ENCODE results near the gene CCN6.

CCN6 gene

DNA sequence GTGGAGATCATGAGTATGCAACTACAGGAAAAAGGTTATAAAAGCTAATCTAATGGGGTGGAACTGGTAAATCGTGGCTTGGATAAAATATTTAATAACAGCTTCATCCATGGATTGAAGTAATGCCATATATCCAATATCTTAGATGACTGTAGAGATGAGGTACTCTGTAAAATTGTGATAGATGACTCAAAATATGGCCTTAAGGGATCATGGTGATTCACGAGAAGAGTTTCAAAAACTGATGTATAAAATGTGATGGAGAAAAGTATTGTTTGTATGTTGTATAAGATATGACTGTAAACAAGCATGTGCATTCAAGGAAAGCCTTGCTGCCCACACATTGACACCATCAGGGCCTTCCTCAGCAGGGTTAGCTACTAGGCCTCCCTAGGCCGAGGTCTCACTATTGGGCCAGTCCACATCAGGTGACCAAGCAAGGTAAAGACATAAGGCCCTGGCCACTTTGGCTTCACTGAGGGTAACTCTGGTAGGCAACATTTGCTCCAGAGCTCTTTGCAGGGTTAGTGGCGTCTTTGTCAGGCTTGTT, 17.7 kb upstream of the CCN6 start:
- Histone ChIP-seq H3K4me1 (ENCODE audit: control insufficient read depth, low read depth, low read length) (no peaks in the 10 kb centered on the region), H3K79me1 (ENCODE audit: low read length) (no peaks in the 10 kb centered on the region), H4K8ac (ENCODE audit: low read depth, low read length) (no peak overlapping the region), H3K27ac (ENCODE audit: low read depth, low read length) (no peak overlapping the region), H3K9ac (ENCODE audit: low read length) (no peak overlapping the region), H3K56ac (ENCODE audit: low read length) (no peak overlapping the region), H3K27me3 (ENCODE audit: insufficient read depth, low read length, poor library complexity) (no peaks in the 10 kb centered on the region), H2BK5ac (ENCODE audit: low read length) (no peak overlapping the region), H3K79me2 (ENCODE audit: control insufficient read depth, insufficient read depth, low read length) (no peaks in the 10 kb centered on the region), H3K18ac (ENCODE audit: low read length) (no peak overlapping the region), H3K4me2 (ENCODE audit: low read length) (no peak overlapping the region), H3K23ac (ENCODE audit: low read length) (no peak overlapping the region), H4K5ac (ENCODE audit: low read length) (no peak overlapping the region), H2BK120ac (ENCODE audit: low read depth, low read length) (no peak overlapping the region), H3K36me3 (ENCODE audit: control insufficient read depth, insufficient read depth, low read length) (no peaks in the 10 kb centered on the region), H3K4ac (ENCODE audit: low read depth, low read length) (no peak overlapping the region), H3K4me3 (ENCODE audit: low read length) (no peak overlapping the region), H2AK5ac (ENCODE audit: low read length) (no peak overlapping the region), H2BK15ac (replicated peaks; ENCODE audit: low read depth) (no peak overlapping the region)
- DNase-seq, result no peak
- no CpG with 5 or more reads among the region's 4 CpGs for WGBS (ENCODE audit: extremely low coverage, insufficient coverage, low lambda C conversion rate)

DNA sequence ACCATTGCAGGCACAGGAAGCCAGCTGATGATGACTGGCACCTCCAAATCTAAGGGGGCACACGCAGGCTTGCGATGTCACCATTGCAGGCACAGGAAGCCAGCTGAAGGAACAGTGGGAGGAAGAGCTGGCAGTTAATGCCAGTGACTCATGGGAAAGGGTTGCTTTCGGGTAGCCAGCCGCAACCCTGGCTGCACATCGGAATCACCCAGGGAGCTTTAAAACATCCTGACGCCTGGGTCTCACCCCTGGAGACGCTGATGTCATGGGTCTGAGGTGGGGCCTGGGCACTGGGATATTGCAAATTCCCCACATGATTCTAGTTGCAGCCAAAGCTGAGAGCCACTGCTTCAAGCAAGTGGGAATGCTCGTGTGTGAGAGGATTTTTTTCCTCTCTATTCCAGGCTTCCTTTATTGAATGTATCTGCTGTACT, 16.1 kb upstream of the CCN6 start:
- Histone ChIP-seq H2BK5ac (ENCODE audit: low read length) (no peak overlapping the region), H2BK15ac (replicated peaks; ENCODE audit: low read depth) (no peak overlapping the region), H3K79me1 (ENCODE audit: low read length) (no peaks in the 10 kb centered on the region), H3K27me3 (ENCODE audit: insufficient read depth, low read length, poor library complexity) (no peaks in the 10 kb centered on the region), H3K4me2 (ENCODE audit: low read length) (no peak overlapping the region), H2AK5ac (ENCODE audit: low read length) (no peak overlapping the region), H3K9ac (ENCODE audit: low read length) (no peak overlapping the region), H3K36me3 (ENCODE audit: control insufficient read depth, insufficient read depth, low read length) (no peaks in the 10 kb centered on the region), H4K5ac (ENCODE audit: low read length) (no peak overlapping the region), H3K4me1 (ENCODE audit: control insufficient read depth, low read depth, low read length) (no peaks in the 10 kb centered on the region), H3K4me3 (ENCODE audit: low read length) (no peak overlapping the region), H3K4ac (ENCODE audit: low read depth, low read length) (no peak overlapping the region), H3K27ac (ENCODE audit: low read depth, low read length) (no peak overlapping the region), H4K8ac (ENCODE audit: low read depth, low read length) (no peak overlapping the region), H3K56ac (ENCODE audit: low read length) (no peak overlapping the region), H3K18ac (ENCODE audit: low read length) (no peak overlapping the region), H3K23ac (ENCODE audit: low read length) (no peak overlapping the region), H3K79me2 (ENCODE audit: control insufficient read depth, insufficient read depth, low read length) (no peaks in the 10 kb centered on the region), H2BK120ac (ENCODE audit: low read depth, low read length) (no peak overlapping the region)
- WGBS (ENCODE audit: extremely low coverage, insufficient coverage, low lambda C conversion rate), result no CpG with 5 or more reads among the region's 8 CpGs
- DNase-seq, result peak; percentile 66

DNA sequence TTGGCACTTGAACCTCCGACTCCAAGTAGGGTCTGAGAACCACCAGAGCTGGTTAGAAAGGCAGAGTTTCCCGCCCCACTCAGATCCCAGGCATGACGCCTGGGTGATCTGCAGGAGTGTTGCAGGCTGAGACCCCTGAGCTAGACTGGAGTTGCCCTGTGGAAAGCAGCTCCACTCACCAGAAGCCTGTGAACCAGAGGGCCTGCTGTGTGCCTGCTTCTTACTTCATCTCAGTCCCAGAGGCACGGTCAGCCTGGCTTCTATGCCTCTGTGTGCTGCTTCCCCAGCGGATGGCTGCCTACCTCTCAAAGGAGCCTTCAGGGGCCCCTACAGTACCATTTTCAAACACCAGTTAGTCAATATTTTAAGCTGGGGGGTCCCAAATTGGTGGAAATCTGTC, 15.6 kb upstream of the CCN6 start:
- H3K18ac ChIP-seq (ENCODE audit: low read length), result no peak overlapping the region
- H4K8ac ChIP-seq (ENCODE audit: low read depth, low read length), result no peak overlapping the region
- no peaks in the 10 kb centered on the region for H3K27me3 ChIP-seq (ENCODE audit: insufficient read depth, low read length, poor library complexity)
- no peak overlapping the region for H2BK5ac ChIP-seq (ENCODE audit: low read length)
- no peaks in the 10 kb centered on the region for H3K4me1 ChIP-seq (ENCODE audit: control insufficient read depth, low read depth, low read length)
- H3K4me3 ChIP-seq (ENCODE audit: low read length), result no peak overlapping the region
- H2BK15ac ChIP-seq (replicated peaks; ENCODE audit: low read depth), result no peak overlapping the region
- H2BK120ac ChIP-seq (ENCODE audit: low read depth, low read length), result no peak overlapping the region
- H3K56ac ChIP-seq (ENCODE audit: low read length), result no peak overlapping the region
- DNase-seq, result no peak
- no peak overlapping the region for H3K4me2 ChIP-seq (ENCODE audit: low read length)
- H3K23ac ChIP-seq (ENCODE audit: low read length), result no peak overlapping the region
- no peak overlapping the region for H3K9ac ChIP-seq (ENCODE audit: low read length)
- H3K36me3 ChIP-seq (ENCODE audit: control insufficient read depth, insufficient read depth, low read length), result no peaks in the 10 kb centered on the region
- H2AK5ac ChIP-seq (ENCODE audit: low read length), result no peak overlapping the region
- H3K4ac ChIP-seq (ENCODE audit: low read depth, low read length), result no peak overlapping the region
- H4K5ac ChIP-seq (ENCODE audit: low read length), result no peak overlapping the region
- no peaks in the 10 kb centered on the region for H3K79me2 ChIP-seq (ENCODE audit: control insufficient read depth, insufficient read depth, low read length)
- H3K79me1 ChIP-seq (ENCODE audit: low read length), result no peaks in the 10 kb centered on the region
- no peak overlapping the region for H3K27ac ChIP-seq (ENCODE audit: low read depth, low read length)
- no CpG with 5 or more reads among the region's 5 CpGs for WGBS (ENCODE audit: extremely low coverage, insufficient coverage, low lambda C conversion rate)

DNA sequence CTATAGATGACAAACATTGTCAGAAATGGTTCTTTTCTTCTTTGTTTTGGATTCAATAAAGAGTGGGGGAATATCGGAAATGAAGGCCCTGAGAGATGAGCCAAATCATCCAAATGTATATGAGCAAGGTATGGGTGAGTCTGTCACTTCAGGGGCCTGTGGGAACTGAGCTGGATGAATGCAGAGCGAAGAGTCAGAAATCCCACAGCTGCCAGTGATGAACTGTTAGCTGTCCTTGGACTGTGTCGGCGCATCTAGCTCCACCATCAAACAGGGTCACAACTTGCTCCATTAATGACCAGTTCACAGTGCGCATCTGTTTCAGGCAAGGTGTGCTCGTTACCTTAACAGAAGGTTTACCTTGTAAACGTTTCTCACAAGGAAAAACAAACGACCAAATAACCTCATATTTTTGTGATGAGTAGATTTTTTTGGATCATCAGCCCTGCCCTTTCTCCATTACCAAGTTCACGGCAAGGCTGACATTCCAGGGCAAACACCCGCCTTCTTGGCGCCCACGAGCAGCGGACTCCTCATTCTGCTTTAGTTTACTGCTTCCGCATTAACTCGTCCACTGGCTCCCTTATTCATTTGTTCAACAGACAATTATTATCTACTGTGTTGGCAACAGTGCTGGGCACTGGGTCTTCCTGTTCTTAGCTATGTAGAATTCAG, 15.0 kb upstream of the CCN6 start:
- no peak overlapping the region for H2AK5ac ChIP-seq (ENCODE audit: low read length)
- H3K4ac ChIP-seq (ENCODE audit: low read depth, low read length), result no peak overlapping the region
- H3K23ac ChIP-seq (ENCODE audit: low read length), result no peak overlapping the region
- no peaks in the 10 kb centered on the region for H3K4me1 ChIP-seq (ENCODE audit: control insufficient read depth, low read depth, low read length)
- H2BK15ac ChIP-seq (replicated peaks; ENCODE audit: low read depth), result no peak overlapping the region
- no CpG with 5 or more reads among the region's 15 CpGs for WGBS (ENCODE audit: extremely low coverage, insufficient coverage, low lambda C conversion rate)
- H3K79me1 ChIP-seq (ENCODE audit: low read length), result no peaks in the 10 kb centered on the region
- no peak overlapping the region for H3K4me3 ChIP-seq (ENCODE audit: low read length)
- H3K4me2 ChIP-seq (ENCODE audit: low read length), result no peak overlapping the region
- H3K27ac ChIP-seq (ENCODE audit: low read depth, low read length), result no peak overlapping the region
- no peak overlapping the region for H2BK120ac ChIP-seq (ENCODE audit: low read depth, low read length)
- no peak overlapping the region for H4K5ac ChIP-seq (ENCODE audit: low read length)
- no peaks in the 10 kb centered on the region for H3K36me3 ChIP-seq (ENCODE audit: control insufficient read depth, insufficient read depth, low read length)
- no peak overlapping the region for H3K56ac ChIP-seq (ENCODE audit: low read length)
- H3K27me3 ChIP-seq (ENCODE audit: insufficient read depth, low read length, poor library complexity), result no peaks in the 10 kb centered on the region
- no peak overlapping the region for H3K9ac ChIP-seq (ENCODE audit: low read length)
- H3K79me2 ChIP-seq (ENCODE audit: control insufficient read depth, insufficient read depth, low read length), result no peaks in the 10 kb centered on the region
- no peak overlapping the region for H2BK5ac ChIP-seq (ENCODE audit: low read length)
- H3K18ac ChIP-seq (ENCODE audit: low read length), result no peak overlapping the region
- no peak for DNase-seq
- no peak overlapping the region for H4K8ac ChIP-seq (ENCODE audit: low read depth, low read length)

DNA sequence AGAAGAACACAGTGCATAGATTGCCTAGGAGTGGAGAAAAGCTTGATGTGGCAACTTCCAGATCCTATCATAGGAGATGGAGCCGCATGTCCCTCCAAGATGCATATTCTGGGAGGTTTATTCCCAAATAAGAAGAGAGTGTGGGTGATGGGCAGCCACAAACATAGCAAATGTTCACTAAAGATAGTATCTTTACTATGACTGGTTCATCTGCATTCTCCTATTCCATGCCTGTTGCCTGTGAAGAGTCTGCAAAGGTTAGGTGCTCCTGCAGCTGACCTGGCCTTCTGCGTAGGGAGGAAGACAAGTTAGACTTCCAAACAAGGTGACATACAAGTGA, 14.5 kb upstream of the CCN6 start:
- no peak overlapping the region for H3K4me2 ChIP-seq (ENCODE audit: low read length)
- no peak overlapping the region for H4K5ac ChIP-seq (ENCODE audit: low read length)
- H3K79me1 ChIP-seq (ENCODE audit: low read length), result no peaks in the 10 kb centered on the region
- H3K9ac ChIP-seq (ENCODE audit: low read length), result no peak overlapping the region
- no peak overlapping the region for H3K56ac ChIP-seq (ENCODE audit: low read length)
- H2AK5ac ChIP-seq (ENCODE audit: low read length), result no peak overlapping the region
- no peak overlapping the region for H3K4ac ChIP-seq (ENCODE audit: low read depth, low read length)
- no peak overlapping the region for H2BK5ac ChIP-seq (ENCODE audit: low read length)
- no peak overlapping the region for H2BK15ac ChIP-seq (replicated peaks; ENCODE audit: low read depth)
- no peak overlapping the region for H3K18ac ChIP-seq (ENCODE audit: low read length)
- no peak for DNase-seq
- H3K4me3 ChIP-seq (ENCODE audit: low read length), result no peak overlapping the region
- WGBS (ENCODE audit: extremely low coverage, insufficient coverage, low lambda C conversion rate), result no CpG with 5 or more reads among the region's 2 CpGs
- no peak overlapping the region for H4K8ac ChIP-seq (ENCODE audit: low read depth, low read length)
- H3K27me3 ChIP-seq (ENCODE audit: insufficient read depth, low read length, poor library complexity), result no peaks in the 10 kb centered on the region
- H3K36me3 ChIP-seq (ENCODE audit: control insufficient read depth, insufficient read depth, low read length), result no peaks in the 10 kb centered on the region
- H2BK120ac ChIP-seq (ENCODE audit: low read depth, low read length), result no peak overlapping the region
- H3K79me2 ChIP-seq (ENCODE audit: control insufficient read depth, insufficient read depth, low read length), result no peaks in the 10 kb centered on the region
- no peak overlapping the region for H3K27ac ChIP-seq (ENCODE audit: low read depth, low read length)
- H3K23ac ChIP-seq (ENCODE audit: low read length), result no peak overlapping the region
- H3K4me1 ChIP-seq (ENCODE audit: control insufficient read depth, low read depth, low read length), result no peaks in the 10 kb centered on the region

DNA sequence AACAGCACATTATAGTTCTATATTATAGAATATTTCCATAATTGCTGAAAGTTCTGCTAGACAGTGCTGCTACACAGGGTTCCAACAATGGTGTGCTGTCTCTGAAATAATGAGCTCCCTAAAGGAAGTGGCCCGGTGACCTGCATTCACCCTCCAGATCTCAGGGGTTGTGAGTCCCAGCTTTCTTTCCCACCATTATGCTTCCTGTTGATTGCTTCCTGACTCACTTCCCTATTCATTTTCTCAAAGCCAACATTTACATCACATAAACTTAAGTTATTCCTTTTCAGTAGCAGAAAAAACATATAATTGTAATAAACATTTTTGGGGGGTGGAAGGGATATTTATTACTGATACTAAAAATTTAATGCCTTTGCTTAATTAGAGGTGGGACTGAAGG, 12.9 kb upstream of the CCN6 start:
- Histone ChIP-seq H3K79me2 (ENCODE audit: control insufficient read depth, insufficient read depth, low read length) (no peaks in the 10 kb centered on the region), H2BK120ac (ENCODE audit: low read depth, low read length) (no peak overlapping the region), H3K36me3 (ENCODE audit: control insufficient read depth, insufficient read depth, low read length) (no peaks in the 10 kb centered on the region), H3K9ac (ENCODE audit: low read length) (no peak overlapping the region), H3K4me3 (ENCODE audit: low read length) (no peak overlapping the region), H3K4me2 (ENCODE audit: low read length) (no peak overlapping the region), H2BK15ac (replicated peaks; ENCODE audit: low read depth) (no peak overlapping the region), H3K23ac (ENCODE audit: low read length) (no peak overlapping the region), H3K79me1 (ENCODE audit: low read length) (no peaks in the 10 kb centered on the region), H3K18ac (ENCODE audit: low read length) (no peak overlapping the region), H4K8ac (ENCODE audit: low read depth, low read length) (no peak overlapping the region), H3K27me3 (ENCODE audit: insufficient read depth, low read length, poor library complexity) (no peaks in the 10 kb centered on the region), H2AK5ac (ENCODE audit: low read length) (no peak overlapping the region), H2BK5ac (ENCODE audit: low read length) (no peak overlapping the region), H3K27ac (ENCODE audit: low read depth, low read length) (no peak overlapping the region), H3K4ac (ENCODE audit: low read depth, low read length) (no peak overlapping the region), H3K56ac (ENCODE audit: low read length) (no peak overlapping the region), H3K4me1 (ENCODE audit: control insufficient read depth, low read depth, low read length) (no peaks in the 10 kb centered on the region), H4K5ac (ENCODE audit: low read length) (no peak overlapping the region)
- DNase-seq, result no peak
- no CpG with 5 or more reads among the region's 1 CpG for WGBS (ENCODE audit: extremely low coverage, insufficient coverage, low lambda C conversion rate)

All from mesendoderm (in vitro differentiated cells).